D721Med (cell line): ENCODE results near the gene SPECC1L.
"Not testable (repeated sequence)": the region's sequence is repeated elsewhere in the genome, so short reads cannot be mapped to it uniquely, and the experiment has no call there.

ENCODE experiments used
- DNase-seq: peaks from one replicate; pipeline ENCODE4 v3.0.0; 2011; ENCODE audit warnings: low spot score; ENCODE audit not compliant: insufficient read length
- FAIRE-seq: peaks from 2 replicates; lab custom pipeline; 2011; peaks lifted over from hg19 to GRCh38; lab: Jason Lieb, UNC
- CTCF ChIP-seq: IDR thresholded peaks from 2 replicates; pipeline ENCODE4 v1.5.1; 2012; ENCODE audit warnings: mild to moderate bottlenecking, control low read depth; ENCODE audit not compliant: insufficient read depth; ENCODE audit errors: missing control alignments

Gene SPECC1L

GRCh38 chr22:24300522-24300921, 29.9 kb downstream of the SPECC1L start:
- not testable (repeated sequence) for FAIRE-seq

GRCh38 chr22:24302591-24302990, 32.0 kb downstream of the SPECC1L start:
- no peak for FAIRE-seq
- no peak for DNase-seq
- no peak for TF ChIP-seq CTCF

More at GRCh38 chr22:24300522-24300921, 29.9 kb downstream of the SPECC1L start:
- not testable (repeated sequence) for DNase-seq

GRCh38 chr22:24303007-24303406, 32.4 kb downstream of the SPECC1L start:
- no peak for TF ChIP-seq CTCF
- FAIRE-seq: no peak
- DNase-seq: no peak

GRCh38 chr22:24304062-24304675, 33.5 kb downstream of the SPECC1L start:
- no peak for DNase-seq
- no peak for TF ChIP-seq CTCF
- FAIRE-seq: no peak

- FAIRE-seq (no peak), DNase-seq (no peak)
- no peak for TF ChIP-seq CTCF
Observed at GRCh38 chr22:24305260-24305692, 34.6 kb downstream of the SPECC1L start.

GRCh38 chr22:24310969-24311368, 40.3 kb downstream of the SPECC1L start:
- no peak for FAIRE-seq
- DNase-seq: no peak
- TF ChIP-seq CTCF: no peak

GRCh38 chr22:24315367-24315966, 44.8 kb downstream of the SPECC1L start:
- FAIRE-seq: no peak
- no peak for DNase-seq
- no peak for TF ChIP-seq CTCF

- DNase-seq, FAIRE-seq: not testable (repeated sequence)
Observed at GRCh38 chr22:24316264-24316663, 45.6 kb downstream of the SPECC1L start.

GRCh38 chr22:24317511-24317910, 46.9 kb downstream of the SPECC1L start:
- not testable (repeated sequence) for DNase-seq, FAIRE-seq
